GM21447 (cell line): ENCODE measurements around the gene ADAM19.
"Not testable (repeated sequence)": the region's sequence is repeated elsewhere in the genome, so short reads cannot be mapped to it uniquely, and the experiment has no call there.

Experiments used
- ATAC-seq: cut with Tn5 transposase; IDR thresholded peaks from one replicate; pipeline ENCODE4 v1.9.1; 2021; ENCODE audit not compliant: unreplicated experiment

Gene ADAM19

GRCh38 chr5:157444224-157444623, 131.4 kb downstream of the ADAM19 start:
- no peak for ATAC-seq

- no peak for ATAC-seq
Measured at GRCh38 chr5:157443041-157443549, 132.5 kb downstream of the ADAM19 start.

GRCh38 chr5:157434096-157434495, 141.5 kb downstream of the ADAM19 start:
- ATAC-seq: no peak

- ATAC-seq: no peak
Measured at GRCh38 chr5:157431544-157432200, 143.9 kb downstream of the ADAM19 start.

GRCh38 chr5:157429920-157430319, 145.7 kb downstream of the ADAM19 start:
- not testable (repeated sequence) for ATAC-seq
